ENCODE data around the gene ACKR1.

ACKR1 gene

GRCh38 chr1:159204161-159205141 lies at the start of gene ACKR1:
Gene ACKR1, plus strand, starts transcription at chr1:159204875. Its CDS starts 85 bp downstream, at chr1:159204960.
- no peak for DNase-seq

GRCh38 chr1:159161001-159161718 lies 43.5 kb upstream of the ACKR1 start:
- DNase-seq, result peak; percentile 61 to 63

GRCh38 chr1:159161719-159162026 lies 43.0 kb upstream of the ACKR1 start:
- DNase-seq, result no peak

- no peak for DNase-seq
Measured at GRCh38 chr1:159162516-159163265, 42.0 kb upstream of the ACKR1 start.

GRCh38 chr1:159163614-159164228 lies 41.0 kb upstream of the ACKR1 start:
- no peak for DNase-seq

- DNase-seq, result no peak
Measured at GRCh38 chr1:159168043-159168442, 36.6 kb upstream of the ACKR1 start.

GRCh38 chr1:159170639-159171038 lies 34.0 kb upstream of the ACKR1 start:
- no peak for DNase-seq

- DNase-seq, result no peak
Measured at GRCh38 chr1:159171254-159171687, 33.4 kb upstream of the ACKR1 start, which contains the start of gene CADM3. Gene CADM3, plus strand, starts transcription at chr1:159171615. Its CDS starts 151 bp downstream, at chr1:159171766.

GRCh38 chr1:159171688-159172501 lies 32.8 kb upstream of the ACKR1 start:
- DNase-seq, result no peak

- no peak for DNase-seq
Measured at GRCh38 chr1:159172614-159173291, 31.9 kb upstream of the ACKR1 start.

- no peak for DNase-seq
Measured at GRCh38 chr1:159173320-159173719, 31.4 kb upstream of the ACKR1 start.

GRCh38 chr1:159175571-159175970 lies 29.1 kb upstream of the ACKR1 start:
- DNase-seq, result no peak

GRCh38 chr1:159177272-159177907 lies 27.3 kb upstream of the ACKR1 start:
- DNase-seq, result peak; percentile 4 to 12

GRCh38 chr1:159179906-159180305 lies 24.8 kb upstream of the ACKR1 start:
- DNase-seq, result no peak

GRCh38 chr1:159180516-159180915 lies 24.2 kb upstream of the ACKR1 start:
- DNase-seq, result no peak

GRCh38 chr1:159181328-159182024 lies 23.2 kb upstream of the ACKR1 start:
- no peak for DNase-seq

- DNase-seq, result no peak
Measured at GRCh38 chr1:159184201-159184600, 20.5 kb upstream of the ACKR1 start.

GRCh38 chr1:159185121-159185520 lies 19.6 kb upstream of the ACKR1 start:
- DNase-seq, result no peak

GRCh38 chr1:159187033-159187432 lies 17.6 kb upstream of the ACKR1 start:
- DNase-seq, result no peak

Data from CD4-positive, alpha-beta T cell treated with Interleukin-1 beta for 1 hour (primary cell).